ENCODE data around the gene RHBDL3.
"Not testable (repeated sequence)": the region's sequence is repeated elsewhere in the genome, so short reads cannot be mapped to it uniquely, and the experiment has no call there.

The RHBDL3 gene

GRCh38 chr17:32297860-32298259 lies 32.2 kb downstream of the RHBDL3 start:
- no peak for DNase-seq

GRCh38 chr17:32298298-32298697 lies 32.7 kb downstream of the RHBDL3 start:
- no peak for DNase-seq

GRCh38 chr17:32298721-32299579 lies 33.3 kb downstream of the RHBDL3 start:
- no peak for DNase-seq

GRCh38 chr17:32299580-32300164 lies 34.0 kb downstream of the RHBDL3 start:
- DNase-seq: no peak

- DNase-seq: no peak
These were observed 36.4 kb downstream of the RHBDL3 start for GRCh38 chr17:32302037-32302436.

GRCh38 chr17:32302860-32303649 lies 37.4 kb downstream of the RHBDL3 start:
- no peak for DNase-seq

GRCh38 chr17:32303781-32304288 lies 38.2 kb downstream of the RHBDL3 start:
- no peak for DNase-seq

GRCh38 chr17:32305049-32305448 lies 39.4 kb downstream of the RHBDL3 start:
- no peak for DNase-seq

GRCh38 chr17:32307658-32308057 lies 42.0 kb downstream of the RHBDL3 start:
- DNase-seq: no peak

- no peak for DNase-seq
These were observed 45.5 kb downstream of the RHBDL3 start for GRCh38 chr17:32311028-32311536.

GRCh38 chr17:32314636-32315035 lies 49.0 kb downstream of the RHBDL3 start:
- DNase-seq: no peak

GRCh38 chr17:32315171-32315570 lies 49.5 kb downstream of the RHBDL3 start:
- no peak for DNase-seq

- DNase-seq: not testable (repeated sequence)
These were observed 51.0 kb downstream of the RHBDL3 start for GRCh38 chr17:32316653-32317052.

- DNase-seq: no peak
These were observed 51.7 kb downstream of the RHBDL3 start for GRCh38 chr17:32317353-32317752.

- DNase-seq: no peak
These were observed 52.4 kb downstream of the RHBDL3 start for GRCh38 chr17:32318071-32318470.

- DNase-seq: peak; percentile 53
These were observed 53.9 kb downstream of the RHBDL3 start for GRCh38 chr17:32319548-32319905.

GRCh38 chr17:32320080-32320479 lies 54.4 kb downstream of the RHBDL3 start:
- DNase-seq: not testable (repeated sequence)

GRCh38 chr17:32320847-32321246 lies 55.2 kb downstream of the RHBDL3 start:
- DNase-seq: no peak

GRCh38 chr17:32323046-32323445 lies 57.4 kb downstream of the RHBDL3 start:
- no peak for DNase-seq

- no peak for DNase-seq
These were observed 58.3 kb downstream of the RHBDL3 start for GRCh38 chr17:32323811-32324491.

GRCh38 chr17:32327911-32328310 lies 62.3 kb downstream of the RHBDL3 start:
- DNase-seq: no peak

GRCh38 chr17:32330147-32330546 lies 64.5 kb downstream of the RHBDL3 start:
- DNase-seq: no peak
